Left lung (tissue), 10 donors: ENCODE measurements around the gene GON4L. TPM values are rescaled to one million over a fixed set of nuclear protein-coding genes. Genes with fewer than 3 reads are reported as not detected.

Experiments
- ATAC-seq: fragments of 200-7000 bp; cut with Tn5 transposase; one replicate; pipeline ENCODE4 v1.9.1; 2020; ENCODE audit warnings: moderate library complexity
- DNase-seq, 4 donors: peaks; one replicate each; pipeline ENCODE4 v3.0.0-alpha.2; 2013 to 2020
- H3K27ac ChIP-seq, 2 donors: fragments of 200-600 bp; sonication (generic) in 1 of 2; one replicate each; pipeline versions ENCODE4 v1.5.0 to v1.8.0; 2020 to 2021
- H3K27me3 ChIP-seq, 2 donors: fragments of 200-600 bp; sonication (generic) in 1 of 2; one replicate each; pipeline versions ENCODE4 v1.5.0 to v1.8.0; 2020 to 2021
- H3K36me3 ChIP-seq, 2 donors: fragments of 200-600 bp; sonication (generic) in 1 of 2; one replicate each; pipeline versions ENCODE4 v1.5.0 to v1.8.0; 2020 to 2021
- H3K4me1 ChIP-seq, 2 donors: fragments of 200-600 bp; one replicate each; pipeline ENCODE4 v1.8.0; 2021
- H3K4me3 ChIP-seq, 2 donors: fragments of 200-600 bp; sonication (generic) in 1 of 2; one replicate each; pipeline versions ENCODE4 v1.5.0 to v1.8.0; 2020 to 2021; ENCODE audit warnings: mild to moderate bottlenecking in 1 of 2
- H3K9me3 ChIP-seq, 2 donors: fragments of 200-600 bp; sonication (generic) in 1 of 2; one replicate each; pipeline versions ENCODE4 v1.5.0 to v1.8.0; 2020 to 2021
- CTCF ChIP-seq, 2 donors: fragments of 200-600 bp; sonication (generic) in 1 of 2; IDR thresholded peaks; one replicate each; pipeline versions ENCODE4 v1.5.0 to v1.8.0; 2021; ENCODE audit warnings: antibody characterized with exemption in 2 of 2
- intact Hi-C, 2 donors: fragments of 100-400 bp; cut with DNase I; formaldehyde crosslinking; loops; one replicate each; pipeline versions ENCODE4 v1.11.2 to v1.14.2; 2022
- polyA plus RNA-seq, 6 donors: library from polyadenylated mRNA; unstranded; fragments of 120-200 nt; gene quantifications; one replicate each; pipeline ENCODE4 v1.2.1, GENCODE V29; 2013; ENCODE audit not compliant: insufficient read length in 6 of 6
- total RNA-seq, 2 donors: library from RNA; stranded (reverse); fragmentation: NEBNext Ultra II Directional; extraction: Animal tissue kit (Norgen Biotek cat#: 25700); gene quantifications; one replicate each; pipeline ENCODE4 v1.2.1, GENCODE V29; 2021
- donor health status: DM: no; HTN: yes; CAD: no.
- donor health status: DM: no; HTN: no; CAD: no.

GON4L gene
- total and polyA plus RNA-seq, 8 donors: 41.8 to 74.4 (median 62.8) TPM

GRCh38 chr1:155744711-155745283 lies 112.2 kb downstream of the GON4L start:
- Histone ChIP-seq H3K4me3 (peak overlapping the region; percentile 53 to 58), H3K4me1 (peaks cover 0 to 8% of the 10 kb centered on the region in 2 donors), H3K27me3 (no peaks in the 10 kb centered on the region), H3K36me3 (peaks cover 0 to 17% of the 10 kb centered on the region in 2 donors), H3K27ac (peak overlapping the region; percentile 65 to 73), H3K9me3 (no peaks in the 10 kb centered on the region)
- DNase-seq (no peak), ATAC-seq (no peak)
- no peak for TF ChIP-seq CTCF (IDR thresholded peaks at IDR 0.05)
- intact Hi-C loops: no loop called here

GRCh38 chr1:155741908-155742307 lies 115.1 kb downstream of the GON4L start:
- H3K4me3 ChIP-seq: no peak overlapping the region
- H3K36me3 ChIP-seq: peaks cover 0 to 26% of the 10 kb centered on the region in 2 donors
- ATAC-seq (no peak), DNase-seq (no peak)
- TF ChIP-seq CTCF (IDR thresholded peaks at IDR 0.05): no peak
- H3K9me3 ChIP-seq: no peaks in the 10 kb centered on the region
- H3K27me3 ChIP-seq: no peaks in the 10 kb centered on the region
- H3K4me1 ChIP-seq: peaks cover 0 to 8% of the 10 kb centered on the region in 2 donors
- intact Hi-C loops: no loop called here
- H3K27ac ChIP-seq: no peak overlapping the region

GRCh38 chr1:155740995-155741394 lies 116.0 kb downstream of the GON4L start:
- intact Hi-C loops: no loop called here
- Histone ChIP-seq H3K4me3 (no peak overlapping the region), H3K27ac (no peak overlapping the region), H3K36me3 (peaks cover 0 to 35% of the 10 kb centered on the region in 2 donors), H3K4me1 (peaks cover 0 to 8% of the 10 kb centered on the region in 2 donors), H3K9me3 (no peaks in the 10 kb centered on the region), H3K27me3 (no peaks in the 10 kb centered on the region)
- TF ChIP-seq CTCF (IDR thresholded peaks at IDR 0.05): no peak
- ATAC-seq (no peak), DNase-seq (no peak)

GRCh38 chr1:155729031-155729898 lies 127.7 kb downstream of the GON4L start:
- DNase-seq: peak in 2 of 4 donors; percentile 29 to 62

More at GRCh38 chr1:155729031-155729898, 127.7 kb downstream of the GON4L start:
- peak; percentile 87 for ATAC-seq
- Histone ChIP-seq H3K36me3 (peaks cover 0 to 67% of the 10 kb centered on the region in 2 donors), H3K4me3 (no peak overlapping the region), H3K27me3 (no peaks in the 10 kb centered on the region), H3K27ac (no peak overlapping the region), H3K9me3 (no peaks in the 10 kb centered on the region), H3K4me1 (no peaks in the 10 kb centered on the region)
- intact Hi-C loops: no loop called here
- peak; percentile 31 to 56 for TF ChIP-seq CTCF (IDR thresholded peaks at IDR 0.05)
